ENCODE results near the gene MAGI1. TPM values are rescaled to one million over a fixed set of nuclear protein-coding genes. Genes with fewer than 3 reads are reported as not detected.

The MAGI1 gene
- polyA plus RNA-seq, 3 donors: not detected

GRCh38 chr3:65974509-65974908 is 64.2 kb downstream of the MAGI1 start:
- Histone ChIP-seq H3K27me3 (ENCODE audit: control insufficient read depth in 2 of 2, insufficient read depth in 2 of 2, low read length in 2 of 2) (no peaks in the 10 kb centered on the region), H3K4me2 (replicated peaks; ENCODE audit: extremely low read depth, low read length, poor library complexity, severe bottlenecking) (no peak overlapping the region), H3K27ac (ENCODE audit: low read depth in 1 of 2, low read length in 2 of 2) (no peak overlapping the region), H4K20me1 (ENCODE audit: insufficient read depth, low read length) (no peaks in the 10 kb centered on the region), H3K36me3 (replicated peaks in 1 of 2; ENCODE audit: control insufficient read depth in 1 of 2, insufficient read depth in 2 of 2, low read length in 2 of 2) (no peaks in the 10 kb centered on the region), H2AFZ (ENCODE audit: insufficient read depth, low read depth, low read length, poor library complexity, severe bottlenecking) (no peak overlapping the region), H3K9me3 (replicated peaks in 1 of 2; ENCODE audit: control insufficient read depth in 1 of 2, insufficient read depth in 1 of 2, low read length in 2 of 2) (no peaks in the 10 kb centered on the region), H3K9ac (ENCODE audit: insufficient read depth, low read length, poor library complexity, severe bottlenecking) (no peak overlapping the region), H3K4me1 (ENCODE audit: control insufficient read depth in 1 of 2, insufficient read depth in 2 of 2, low read length in 2 of 2) (no peaks in the 10 kb centered on the region), H3K4me3 (replicated peaks in 1 of 3; ENCODE audit: low read depth in 2 of 3, low read length in 3 of 3) (no peak overlapping the region), H3K79me2 (ENCODE audit: insufficient read depth, low read length) (no peaks in the 10 kb centered on the region)
- Mint-ChIP-seq H3K27ac (no peak overlapping the region), H3K4me1 (no peaks in the 10 kb centered on the region), H3K27me3 (ENCODE audit: low read depth in 3 of 3) (peaks cover 0 to 1% (median 0%) of the 10 kb centered on the region in 3 donors), H3K36me3 (no peaks in the 10 kb centered on the region), H3K4me3 (no peak overlapping the region), H3K9me3 (peaks cover 0 to 5% (median 0%) of the 10 kb centered on the region in 7 donors)
- no peak for DNase-seq
- intact Hi-C loops (cut with micrococcal nuclease): no loop called here
- no CpG with 5 or more reads among the region's 4 CpGs for WGBS (ENCODE audit: insufficient coverage)
- no peak for TF ChIP-seq CTCF (IDR thresholded peaks at IDR 0.05)

- H3K4me1 Mint-ChIP-seq: no peaks in the 10 kb centered on the region
- no peak for TF ChIP-seq CTCF (IDR thresholded peaks at IDR 0.05)
- H3K4me1 ChIP-seq (ENCODE audit: control insufficient read depth in 1 of 2, insufficient read depth in 2 of 2, low read length in 2 of 2): no peaks in the 10 kb centered on the region
- H3K9ac ChIP-seq (ENCODE audit: insufficient read depth, low read length, poor library complexity, severe bottlenecking): no peak overlapping the region
- peaks cover 0 to 5% (median 0%) of the 10 kb centered on the region in 7 donors for H3K9me3 Mint-ChIP-seq
- H2AFZ ChIP-seq (ENCODE audit: insufficient read depth, low read depth, low read length, poor library complexity, severe bottlenecking): no peak overlapping the region
- no peaks in the 10 kb centered on the region for H3K79me2 ChIP-seq (ENCODE audit: insufficient read depth, low read length)
- peaks cover 0 to 3% (median 0%) of the 10 kb centered on the region in 3 donors for H3K27me3 Mint-ChIP-seq (ENCODE audit: low read depth in 3 of 3)
- H3K27ac Mint-ChIP-seq: no peak overlapping the region
- no peaks in the 10 kb centered on the region for H3K27me3 ChIP-seq (ENCODE audit: control insufficient read depth in 2 of 2, insufficient read depth in 2 of 2, low read length in 2 of 2)
- WGBS (ENCODE audit: insufficient coverage): no CpG with 5 or more reads among the region's 1 CpG
- no peak overlapping the region for H3K4me2 ChIP-seq (replicated peaks; ENCODE audit: extremely low read depth, low read length, poor library complexity, severe bottlenecking)
- no peaks in the 10 kb centered on the region for H3K9me3 ChIP-seq (replicated peaks in 1 of 2; ENCODE audit: control insufficient read depth in 1 of 2, insufficient read depth in 1 of 2, low read length in 2 of 2)
- no peaks in the 10 kb centered on the region for H3K36me3 ChIP-seq (replicated peaks in 1 of 2; ENCODE audit: control insufficient read depth in 1 of 2, insufficient read depth in 2 of 2, low read length in 2 of 2)
- no peak overlapping the region for H3K27ac ChIP-seq (ENCODE audit: low read depth in 1 of 2, low read length in 2 of 2)
- no peak overlapping the region for H3K4me3 ChIP-seq (replicated peaks in 1 of 3; ENCODE audit: low read depth in 2 of 3, low read length in 3 of 3)
- H3K36me3 Mint-ChIP-seq: no peaks in the 10 kb centered on the region
- no peaks in the 10 kb centered on the region for H4K20me1 ChIP-seq (ENCODE audit: insufficient read depth, low read length)
- DNase-seq: no peak
- H3K4me3 Mint-ChIP-seq: no peak overlapping the region
- intact Hi-C loops (cut with micrococcal nuclease): no loop called here
Measured at GRCh38 chr3:65972765-65973164, 66.0 kb downstream of the MAGI1 start.

Data from CD14-positive monocyte (primary cell).